ENCODE results near the gene SMPX.

DNA sequence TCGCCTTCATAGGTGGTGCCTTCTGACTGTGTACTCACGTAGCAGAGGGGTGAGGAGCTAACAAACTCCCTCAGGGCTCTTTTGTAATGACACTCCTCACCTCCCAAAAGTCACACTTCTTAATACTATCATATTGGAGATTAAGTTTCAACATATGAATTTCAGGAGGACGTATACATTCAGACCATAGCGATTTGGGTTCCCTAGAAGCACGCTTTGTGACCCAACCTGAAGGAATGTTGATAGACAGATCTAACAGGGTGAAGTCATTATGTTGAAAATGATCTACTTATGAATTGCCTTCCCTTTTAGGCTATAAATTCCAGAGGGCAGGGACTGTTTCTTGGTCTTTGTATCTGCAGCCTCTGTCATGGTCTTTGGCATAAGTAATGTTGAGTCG is 96.6 kb downstream of the SMPX start:
- TF ChIP-seq, protein P1, sequence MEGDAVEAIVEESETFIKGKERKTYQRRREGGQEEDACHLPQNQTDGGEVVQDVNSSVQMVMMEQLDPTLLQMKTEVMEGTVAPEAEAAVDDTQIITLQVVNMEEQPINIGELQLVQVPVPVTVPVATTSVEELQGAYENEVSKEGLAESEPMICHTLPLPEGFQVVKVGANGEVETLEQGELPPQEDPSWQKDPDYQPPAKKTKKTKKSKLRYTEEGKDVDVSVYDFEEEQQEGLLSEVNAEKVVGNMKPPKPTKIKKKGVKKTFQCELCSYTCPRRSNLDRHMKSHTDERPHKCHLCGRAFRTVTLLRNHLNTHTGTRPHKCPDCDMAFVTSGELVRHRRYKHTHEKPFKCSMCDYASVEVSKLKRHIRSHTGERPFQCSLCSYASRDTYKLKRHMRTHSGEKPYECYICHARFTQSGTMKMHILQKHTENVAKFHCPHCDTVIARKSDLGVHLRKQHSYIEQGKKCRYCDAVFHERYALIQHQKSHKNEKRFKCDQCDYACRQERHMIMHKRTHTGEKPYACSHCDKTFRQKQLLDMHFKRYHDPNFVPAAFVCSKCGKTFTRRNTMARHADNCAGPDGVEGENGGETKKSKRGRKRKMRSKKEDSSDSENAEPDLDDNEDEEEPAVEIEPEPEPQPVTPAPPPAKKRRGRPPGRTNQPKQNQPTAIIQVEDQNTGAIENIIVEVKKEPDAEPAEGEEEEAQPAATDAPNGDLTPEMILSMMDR (conservative IDR thresholded peaks at IDR 0.05 in 1 of 2, IDR thresholded peaks at IDR 0.05 in 1 of 2; ENCODE audit: extremely low read depth in 1 of 2, insufficient read depth in 1 of 2, low read depth in 1 of 2, low read length in 2 of 2): no peak
- no peak for TF ChIP-seq EZH2 (IDR thresholded peaks at IDR 0.05; ENCODE audit: borderline replicate concordance, low read length)
